Nasal cavity respiratory epithelium epithelial cell of viscerocranial mucosa (primary cell): Measurements from ENCODE around the gene OAT. TPM values are rescaled to one million over a fixed set of nuclear protein-coding genes. Genes with fewer than 3 reads are reported as not detected.

ENCODE experiments used
- total RNA-seq: library from RNA; depleted of rRNA; stranded (reverse); fragments of >200 nt; gene quantifications from 2 replicates; pipeline ENCODE4 v1.2.3, GENCODE V29; 2014

The OAT gene
- 124 and 133 TPM in 2 replicates for total RNA-seq

DNA sequence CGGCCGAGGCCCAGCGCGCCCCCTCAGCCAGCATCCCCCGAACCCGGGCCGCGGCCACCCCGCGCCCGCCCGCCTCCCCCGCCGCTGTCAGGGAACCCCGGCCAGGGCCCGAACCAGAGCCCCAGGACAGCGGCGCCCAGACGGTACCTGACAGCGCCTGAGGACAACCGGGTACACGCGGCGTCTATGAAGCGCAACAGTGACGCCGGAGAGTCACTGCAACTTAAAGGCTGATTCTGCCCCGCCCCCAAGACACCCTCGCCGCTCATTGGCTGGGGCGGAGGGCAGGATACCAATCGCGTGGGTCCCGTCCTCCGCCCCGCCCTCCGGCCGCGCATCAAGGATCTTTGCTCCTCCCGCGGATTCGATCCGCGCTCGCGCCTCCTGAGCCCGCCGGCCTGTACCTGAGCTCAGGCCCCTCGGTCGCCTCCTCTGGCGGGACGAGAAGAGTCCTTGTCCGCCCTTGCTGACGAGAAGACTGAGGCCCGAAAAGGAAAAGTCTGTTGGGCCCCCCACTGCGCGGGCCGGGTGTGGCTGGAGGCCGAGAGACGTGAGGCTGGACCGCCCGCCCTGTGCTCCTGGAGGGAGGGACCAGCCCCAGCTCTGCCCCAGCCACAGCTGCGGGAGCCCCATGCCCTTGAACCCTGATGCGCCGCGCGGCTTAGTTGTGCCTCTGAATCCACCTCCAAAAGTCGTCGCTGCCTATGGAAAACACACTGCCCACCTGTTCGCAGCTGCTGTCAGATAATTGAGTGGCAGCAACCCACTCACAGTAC, at the start of gene OAT:
OAT (minus strand) TSS at position 198 of the 776 bp plus-strand sequence. CDS start 6,752 bp downstream, outside the sequence.

DNA sequence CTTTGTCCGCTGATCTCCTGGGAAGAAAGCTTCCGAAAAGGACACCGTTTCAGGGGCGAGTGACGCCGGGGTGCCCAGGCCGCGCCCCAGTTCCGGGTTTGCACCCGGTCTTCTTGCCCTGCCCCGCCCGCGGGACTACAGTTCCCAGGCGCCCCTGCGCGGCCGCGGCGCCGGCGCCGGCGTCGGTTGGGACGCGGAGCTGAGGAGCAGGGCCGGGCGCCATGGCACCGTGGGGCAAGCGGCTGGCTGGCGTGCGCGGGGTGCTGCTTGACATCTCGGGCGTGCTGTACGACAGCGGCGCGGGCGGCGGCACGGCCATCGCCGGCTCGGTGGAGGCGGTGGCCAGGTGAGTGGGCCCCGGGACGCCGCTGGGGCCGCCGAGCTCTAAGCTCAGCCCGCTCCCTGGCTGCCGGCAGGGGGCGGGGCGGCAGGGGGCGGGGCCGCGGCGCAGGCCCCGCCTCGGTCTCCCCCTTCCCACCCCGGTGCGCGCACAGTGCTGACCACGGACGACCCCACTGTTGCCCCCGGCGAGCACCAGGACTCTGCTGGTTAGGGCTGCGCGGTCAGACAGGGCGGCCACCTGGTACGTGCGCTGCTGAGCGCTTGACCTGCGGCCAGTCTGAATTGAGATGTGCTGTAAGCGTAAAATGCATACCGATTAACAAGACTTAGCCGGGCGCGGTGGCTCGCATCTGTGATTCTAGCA, 43.1 kb upstream of the OAT start, which contains the start of gene LHPP:
LHPP (plus strand) TSS at position 182 of the 706 bp plus-strand sequence; CDS start at position 222, 40 bp downstream.

DNA sequence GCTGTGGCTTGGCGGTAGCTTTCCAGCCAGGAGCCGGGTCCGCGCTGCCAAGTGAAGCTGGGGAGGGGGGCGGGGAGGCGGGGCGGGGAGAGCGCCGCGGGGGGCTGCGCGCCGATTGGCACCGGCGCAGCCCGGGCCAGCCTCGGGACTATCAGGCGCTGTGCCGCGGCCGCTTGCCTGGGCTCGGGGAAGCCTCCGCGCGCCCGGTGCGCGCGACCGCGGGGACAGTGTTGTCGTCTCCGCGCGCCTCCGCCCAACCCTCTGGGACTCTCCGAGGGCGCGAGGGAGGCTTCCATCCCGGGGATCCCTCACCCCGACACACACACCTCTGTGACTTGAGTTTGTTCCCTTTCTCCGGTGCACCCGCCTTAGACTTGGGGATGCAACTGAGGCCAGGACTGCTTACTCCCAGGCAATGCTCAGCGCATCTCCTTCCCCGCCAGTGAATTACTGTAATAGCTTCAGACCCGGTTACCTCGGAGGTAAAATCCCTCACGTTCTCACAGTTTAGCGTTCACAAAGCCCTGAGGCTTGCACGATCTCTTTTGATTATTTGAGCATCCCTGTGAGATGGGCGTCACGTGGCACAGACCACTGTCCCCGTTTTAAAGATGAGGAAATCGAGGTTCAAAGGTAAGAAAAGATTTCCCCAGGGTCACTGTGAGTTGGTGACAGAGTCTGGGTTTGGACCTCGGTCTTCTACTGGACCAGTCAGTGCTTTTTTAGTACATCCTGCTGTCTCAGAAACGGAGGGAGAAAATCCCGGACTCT, 31.5 kb upstream of the OAT start, which contains the start of gene NKX1-2:
NKX1-2 (minus strand) TSS at position 24 of the 771 bp plus-strand sequence. CDS start 92 bp downstream, outside the sequence.

Other genes with a start within 250 kb of the OAT start
- 1.4 and 2.9 TPM in 2 replicates for gene NKX1-2, start 31.1 kb upstream of the OAT start, total RNA-seq
- gene LHPP, start 42.9 kb upstream of the OAT start, total RNA-seq = 8.2 and 9.8 TPM in 2 replicates